Body of pancreas (tissue), 4 donors: ENCODE results near the gene ANKRD2. TPM values are rescaled to one million over a fixed set of nuclear protein-coding genes. Genes with fewer than 3 reads are reported as not detected.
A peak's percentile ranks its signal among the peaks of the same experiment; 100 is the strongest.
"Not testable (repeated sequence)": the region's sequence is repeated elsewhere in the genome, so short reads cannot be mapped to it uniquely, and the experiment has no call there.

Experiments used
- ATAC-seq: fragments of 150-250 bp; one replicate; pipeline ENCODE4 v1.9.1; 2016
- DNase-seq, 4 donors: peaks; one replicate each; pipeline ENCODE4 v3.0.0-alpha.2; 2019
- H3K27ac ChIP-seq, 4 donors: fragments of 200-600 bp; sonication (generic); 1 replicate in 3 of 4; 2 replicates in 1 of 4; pipeline versions ENCODE4 v1.5.1 to v1.6.1; 2016 to 2019; ENCODE audit warnings: mild to moderate bottlenecking in 1 of 4, mixed read lengths in 1 of 4, moderate library complexity in 1 of 4
- H3K27me3 ChIP-seq, 2 donors: fragments of 200-600 bp; sonication (generic); one replicate each; pipeline ENCODE4 v1.6.0; 2016; ENCODE audit warnings: mild to moderate bottlenecking in 1 of 2
- H3K36me3 ChIP-seq, 2 donors: fragments of 200-600 bp; sonication (generic); replicated peaks in 1 of 2; 2 replicates each; pipeline ENCODE4 v1.5.1; 2016; ENCODE audit warnings: low read depth in 2 of 2; ENCODE audit not compliant: insufficient read depth in 1 of 2
- H3K4me1 ChIP-seq: fragments of 200-600 bp; sonication (generic); one replicate; pipeline ENCODE4 v1.6.0; 2016
- H3K4me3 ChIP-seq, 2 donors: fragments of 200-600 bp; sonication (generic); 1 replicate in 1 of 2; 2 replicates in 1 of 2; pipeline ENCODE4 v1.5.1; 2016 to 2019
- H3K9me3 ChIP-seq, 3 donors: fragments of 200-600 bp; sonication (generic); 1 replicate in 2 of 3; 2 replicates in 1 of 3; pipeline ENCODE4 v1.5.1; 2016
- POLR2A ChIP-seq, 3 donors: fragments of 450-650 bp; IDR thresholded peaks; one replicate each; pipeline ENCODE4 v1.6.1; 2016; ENCODE audit warnings: antibody characterized with exemption in 3 of 3, mild to moderate bottlenecking in 2 of 3
- WGBS, 2 donors: methylation state at CpG; one replicate each; pipeline ENCODE4 v1.1.5; 2017; 5-methylcytosine and 5-hydroxymethylcytosine counted together
- intact Hi-C: fragments of 100-400 bp; cut with DNase I; formaldehyde crosslinking; loops from one replicate; pipeline ENCODE4 v1.15.1; 2023
- total RNA-seq, 2 donors: library from RNA; depleted of rRNA; stranded (reverse); fragments of >200 nt; gene quantifications; one replicate each; pipeline ENCODE4 v1.1.0, GENCODE V29; 2016
- TF ChIP-seq, protein P1 (sequence below), 7 experiments: fragments of 450-650 bp in 4 of 7; fragments of 200-600 bp in 3 of 7; sonication (generic) in 3 of 7; IDR thresholded peaks; one replicate each; pipeline ENCODE4 v1.5.1; 2016 to 2019; ENCODE audit warnings: antibody characterized with exemption in 7 of 7

Gene ANKRD2, protein sequence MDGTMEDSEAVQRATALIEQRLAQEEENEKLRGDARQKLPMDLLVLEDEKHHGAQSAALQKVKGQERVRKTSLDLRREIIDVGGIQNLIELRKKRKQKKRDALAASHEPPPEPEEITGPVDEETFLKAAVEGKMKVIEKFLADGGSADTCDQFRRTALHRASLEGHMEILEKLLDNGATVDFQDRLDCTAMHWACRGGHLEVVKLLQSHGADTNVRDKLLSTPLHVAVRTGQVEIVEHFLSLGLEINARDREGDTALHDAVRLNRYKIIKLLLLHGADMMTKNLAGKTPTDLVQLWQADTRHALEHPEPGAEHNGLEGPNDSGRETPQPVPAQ
- not detected for total RNA-seq

DNA sequence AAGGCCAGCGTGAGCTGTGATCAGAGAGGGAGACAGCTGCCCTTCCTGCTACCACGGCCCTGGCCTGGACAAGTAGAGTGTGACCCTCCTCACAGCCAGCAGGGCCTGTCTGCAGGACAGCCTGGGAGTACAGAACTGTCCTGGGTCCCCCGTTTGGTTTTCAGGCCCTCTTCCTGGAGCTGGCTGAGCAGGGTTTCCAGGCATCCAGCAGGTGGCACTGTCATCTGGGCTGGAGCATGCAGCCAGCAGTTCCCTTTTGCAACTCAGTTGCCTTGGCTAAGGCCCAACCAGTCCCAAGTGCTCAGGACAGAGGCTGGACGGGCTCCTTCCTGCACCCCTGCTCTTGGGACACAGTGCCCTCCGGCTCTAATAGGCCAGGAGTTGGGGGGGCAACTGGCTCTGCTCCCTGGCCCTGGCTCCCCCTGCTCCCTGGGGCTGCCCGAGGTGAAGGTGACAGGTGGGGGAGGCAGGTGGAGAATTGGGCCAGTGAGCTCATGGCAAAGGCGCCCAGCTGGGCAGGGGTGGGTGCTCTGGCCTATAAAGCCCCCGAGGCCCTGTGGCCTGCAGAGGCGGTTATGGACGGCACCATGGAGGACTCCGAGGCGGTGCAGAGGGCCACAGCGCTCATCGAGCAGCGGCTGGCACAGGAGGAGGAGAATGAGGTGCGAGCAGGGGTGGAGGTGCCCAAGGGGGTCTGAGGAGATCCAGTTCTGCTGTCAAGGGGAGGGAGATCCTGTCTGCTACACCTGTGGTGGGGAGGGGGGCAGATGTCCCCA is at the start of gene ANKRD2:
Gene ANKRD2, plus strand, starts transcription at position 566 of the 776 bp plus-strand sequence. Its CDS starts 10 bp downstream, at position 576.
- no peaks in the 10 kb centered on the region for H3K9me3 ChIP-seq
- intact Hi-C loops, result loop anchor here (10.0 kb wide), 1 partner anchor 152 kb away; no protein-coding TSS in a partner anchor
- H3K4me1 ChIP-seq, result peaks cover 46% of the 10 kb centered on the region
- H3K27me3 ChIP-seq, result no peaks in the 10 kb centered on the region
- ATAC-seq (peak; percentile 69), DNase-seq (peak; percentile 81 to 91 (median 86))
- no peak within 1 kb of the TSS for H3K4me3 ChIP-seq
- peaks cover 0 to 2% of the 10 kb centered on the region in 2 donors for H3K36me3 ChIP-seq
- peak within 1 kb of the TSS; percentile 32 to 84 (median 78) for H3K27ac ChIP-seq
- TF ChIP-seq, protein P1, sequence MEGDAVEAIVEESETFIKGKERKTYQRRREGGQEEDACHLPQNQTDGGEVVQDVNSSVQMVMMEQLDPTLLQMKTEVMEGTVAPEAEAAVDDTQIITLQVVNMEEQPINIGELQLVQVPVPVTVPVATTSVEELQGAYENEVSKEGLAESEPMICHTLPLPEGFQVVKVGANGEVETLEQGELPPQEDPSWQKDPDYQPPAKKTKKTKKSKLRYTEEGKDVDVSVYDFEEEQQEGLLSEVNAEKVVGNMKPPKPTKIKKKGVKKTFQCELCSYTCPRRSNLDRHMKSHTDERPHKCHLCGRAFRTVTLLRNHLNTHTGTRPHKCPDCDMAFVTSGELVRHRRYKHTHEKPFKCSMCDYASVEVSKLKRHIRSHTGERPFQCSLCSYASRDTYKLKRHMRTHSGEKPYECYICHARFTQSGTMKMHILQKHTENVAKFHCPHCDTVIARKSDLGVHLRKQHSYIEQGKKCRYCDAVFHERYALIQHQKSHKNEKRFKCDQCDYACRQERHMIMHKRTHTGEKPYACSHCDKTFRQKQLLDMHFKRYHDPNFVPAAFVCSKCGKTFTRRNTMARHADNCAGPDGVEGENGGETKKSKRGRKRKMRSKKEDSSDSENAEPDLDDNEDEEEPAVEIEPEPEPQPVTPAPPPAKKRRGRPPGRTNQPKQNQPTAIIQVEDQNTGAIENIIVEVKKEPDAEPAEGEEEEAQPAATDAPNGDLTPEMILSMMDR (IDR thresholded peaks at IDR 0.05), result peak; percentile 76 to 91 (median 84)
- no peak for TF ChIP-seq POLR2A (IDR thresholded peaks at IDR 0.05)
- 64 to 73% methylated on average over 12 to 14 of the region's 16 CpGs for WGBS, 2 donors

DNA sequence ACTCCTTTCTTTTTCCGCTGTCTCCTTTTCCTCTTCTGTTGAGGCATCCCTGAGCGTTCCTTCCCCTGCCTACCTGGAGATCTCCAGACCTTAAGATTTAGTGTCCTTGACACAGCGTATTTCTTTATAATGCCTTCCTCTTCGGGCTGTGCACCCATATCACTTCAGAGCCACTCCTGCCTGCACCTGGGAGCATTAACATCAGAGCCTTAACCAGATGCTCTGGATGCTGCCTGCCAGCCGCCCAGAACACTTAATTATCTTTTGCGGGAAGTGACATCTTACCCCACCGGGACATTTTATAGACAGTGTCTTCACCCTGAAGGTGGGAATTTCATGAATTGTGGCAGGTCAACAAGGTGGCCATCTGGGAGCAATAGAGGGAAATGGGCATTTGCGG is 49.6 kb upstream of the ANKRD2 start:
- no peaks in the 10 kb centered on the region for H3K4me1 ChIP-seq
- no peaks in the 10 kb centered on the region for H3K9me3 ChIP-seq
- no peaks in the 10 kb centered on the region for H3K27me3 ChIP-seq
- no peak overlapping the region for H3K4me3 ChIP-seq
- no peak for DNase-seq
- TF ChIP-seq, protein P1 (IDR thresholded peaks at IDR 0.05), result no peak
- TF ChIP-seq POLR2A (IDR thresholded peaks at IDR 0.05), result no peak
- WGBS, 2 donors, result 90 to 94% methylated on average over 6 to 8 of the region's 8 CpGs
- intact Hi-C loops, result no loop called here
- H3K27ac ChIP-seq, result no peak overlapping the region
- no peak for ATAC-seq
- no peaks in the 10 kb centered on the region for H3K36me3 ChIP-seq

DNA sequence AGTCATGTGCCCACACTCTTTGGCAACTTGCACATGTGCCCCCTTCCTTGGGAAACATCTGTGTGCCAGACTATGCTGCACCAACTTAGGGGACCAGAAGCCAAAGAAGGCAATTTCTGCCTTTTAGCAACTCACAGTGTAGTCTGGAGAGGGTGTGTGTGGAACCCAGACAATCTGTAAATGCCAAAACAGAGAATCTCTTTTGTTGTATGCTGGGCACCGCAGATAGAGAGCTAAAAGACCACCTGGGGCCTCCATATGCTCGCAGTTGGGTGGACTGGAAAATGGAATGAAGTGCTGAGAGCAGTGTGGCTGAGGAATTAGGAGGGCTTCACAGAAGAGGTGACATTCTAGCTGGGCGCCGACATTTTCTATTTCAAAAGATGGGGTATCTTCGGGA is 47.5 kb upstream of the ANKRD2 start:
- H3K4me3 ChIP-seq, result no peak overlapping the region
- H3K27me3 ChIP-seq, result no peaks in the 10 kb centered on the region
- H3K9me3 ChIP-seq, result no peaks in the 10 kb centered on the region
- H3K36me3 ChIP-seq, result no peaks in the 10 kb centered on the region
- intact Hi-C loops, result no loop called here
- no peaks in the 10 kb centered on the region for H3K4me1 ChIP-seq
- H3K27ac ChIP-seq, result no peak overlapping the region
- no peak for TF ChIP-seq POLR2A (IDR thresholded peaks at IDR 0.05)
- TF ChIP-seq, protein P1 (IDR thresholded peaks at IDR 0.05), result no peak
- no peak for ATAC-seq
- no peak for DNase-seq
- WGBS, 2 donors, result 86 to 92% methylated on average over 5 of the region's 5 CpGs

DNA sequence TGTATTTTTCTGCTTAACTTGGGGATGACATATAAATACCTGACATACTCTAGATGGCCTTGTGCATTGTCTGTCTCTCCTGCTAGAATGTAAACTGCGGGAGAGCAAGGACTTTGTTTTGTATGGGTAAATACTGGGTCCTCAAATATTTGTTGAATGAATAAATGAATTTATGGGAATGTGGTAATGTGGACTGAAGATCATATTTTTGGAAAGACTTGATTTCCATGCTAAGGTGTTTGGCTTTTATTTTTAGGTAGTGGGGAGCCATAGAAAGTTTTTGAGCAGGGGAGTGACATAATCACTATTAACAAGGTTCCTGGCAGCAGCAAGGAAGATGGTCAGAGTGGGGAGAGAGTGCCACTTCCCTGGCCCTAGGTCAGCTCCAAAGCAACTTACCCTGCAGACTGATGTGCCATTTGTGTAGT is 46.9 kb upstream of the ANKRD2 start:
- no peak for DNase-seq
- Histone ChIP-seq H3K4me3 (no peak overlapping the region), H3K4me1 (no peaks in the 10 kb centered on the region), H3K27me3 (no peaks in the 10 kb centered on the region), H3K36me3 (no peaks in the 10 kb centered on the region), H3K9me3 (no peaks in the 10 kb centered on the region), H3K27ac (no peak overlapping the region)
- TF ChIP-seq POLR2A (IDR thresholded peaks at IDR 0.05), result no peak
- TF ChIP-seq, protein P1 (IDR thresholded peaks at IDR 0.05), result no peak
- ATAC-seq, result no peak
- 78% methylated on average over 1 of the region's 1 CpG for WGBS, 2 donors
- intact Hi-C loops, result no loop called here

DNA sequence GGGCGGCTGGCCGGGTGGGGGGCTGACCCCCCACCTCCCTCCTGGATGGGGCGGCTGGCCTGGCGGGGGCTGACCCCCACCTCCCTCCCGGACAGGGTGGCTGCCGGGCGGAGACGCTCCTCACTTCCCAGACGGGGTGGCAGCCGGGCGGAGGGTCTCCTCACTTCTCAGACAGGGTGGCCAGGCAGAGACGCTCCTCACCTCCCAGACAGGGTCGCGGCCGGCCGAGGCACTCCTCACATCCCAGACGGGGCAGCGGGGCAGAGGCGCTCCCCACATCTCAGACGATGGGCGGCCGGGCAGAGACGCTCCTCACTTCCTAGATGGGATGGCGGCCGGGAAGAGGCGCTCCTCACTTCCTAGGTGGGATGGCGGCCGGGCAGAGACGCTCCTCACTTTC is 43.7 kb upstream of the ANKRD2 start:
- H3K36me3 ChIP-seq, H3K4me1 ChIP-seq, H3K4me3 ChIP-seq, H3K27ac ChIP-seq, H3K27me3 ChIP-seq, intact Hi-C loops, H3K9me3 ChIP-seq, ATAC-seq, DNase-seq: not testable (repeated sequence)
- WGBS, 2 donors, result 92% methylated on average over 17 of the region's 29 CpGs; no CpG with 5 or more reads in 1 of the 2 donors
